ENCODE results near the gene C9orf72. TPM values are rescaled to one million over a fixed set of nuclear protein-coding genes. Genes with fewer than 3 reads are reported as not detected.

C9orf72 gene
- total and polyA plus RNA-seq, 2 donors from 2014 or later = 5.6 to 16.1 TPM

- TF ChIP-seq, protein P1, sequence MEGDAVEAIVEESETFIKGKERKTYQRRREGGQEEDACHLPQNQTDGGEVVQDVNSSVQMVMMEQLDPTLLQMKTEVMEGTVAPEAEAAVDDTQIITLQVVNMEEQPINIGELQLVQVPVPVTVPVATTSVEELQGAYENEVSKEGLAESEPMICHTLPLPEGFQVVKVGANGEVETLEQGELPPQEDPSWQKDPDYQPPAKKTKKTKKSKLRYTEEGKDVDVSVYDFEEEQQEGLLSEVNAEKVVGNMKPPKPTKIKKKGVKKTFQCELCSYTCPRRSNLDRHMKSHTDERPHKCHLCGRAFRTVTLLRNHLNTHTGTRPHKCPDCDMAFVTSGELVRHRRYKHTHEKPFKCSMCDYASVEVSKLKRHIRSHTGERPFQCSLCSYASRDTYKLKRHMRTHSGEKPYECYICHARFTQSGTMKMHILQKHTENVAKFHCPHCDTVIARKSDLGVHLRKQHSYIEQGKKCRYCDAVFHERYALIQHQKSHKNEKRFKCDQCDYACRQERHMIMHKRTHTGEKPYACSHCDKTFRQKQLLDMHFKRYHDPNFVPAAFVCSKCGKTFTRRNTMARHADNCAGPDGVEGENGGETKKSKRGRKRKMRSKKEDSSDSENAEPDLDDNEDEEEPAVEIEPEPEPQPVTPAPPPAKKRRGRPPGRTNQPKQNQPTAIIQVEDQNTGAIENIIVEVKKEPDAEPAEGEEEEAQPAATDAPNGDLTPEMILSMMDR (IDR thresholded peaks at IDR 0.05; ENCODE audit: borderline replicate concordance, extremely low read depth, insufficient read depth) = no peak
- FAIRE-seq = no peak
- Histone ChIP-seq H3K36me3 (ENCODE audit: control insufficient read depth in 2 of 3, insufficient read depth in 3 of 3, low read length in 3 of 3) (no peaks in the 10 kb centered on the region), H3K27ac (ENCODE audit: low read depth in 2 of 2, low read length in 2 of 2) (no peak overlapping the region), H3K4me1 (ENCODE audit: control insufficient read depth in 2 of 3, insufficient read depth in 2 of 3, low read depth in 1 of 3, low read length in 3 of 3) (no peaks in the 10 kb centered on the region), H3K9ac (ENCODE audit: low read length in 3 of 3) (no peak overlapping the region), H3K9me3 (ENCODE audit: control insufficient read depth in 2 of 3, insufficient read depth in 1 of 3, low read length in 3 of 3) (no peaks in the 10 kb centered on the region), H3K27me3 (ENCODE audit: control insufficient read depth, insufficient read depth, low read length) (no peaks in the 10 kb centered on the region), H3K4me3 (ENCODE audit: low read length in 3 of 3) (no peak overlapping the region)
- no peak for DNase-seq
- intact Hi-C loops (cut with DNase I) = no loop called here
Observed at GRCh38 chr9:27518809-27519208, 54.5 kb downstream of the C9orf72 start.

- Histone ChIP-seq H3K9me3 (ENCODE audit: control insufficient read depth in 2 of 3, insufficient read depth in 1 of 3, low read length in 3 of 3) (no peaks in the 10 kb centered on the region), H3K36me3 (ENCODE audit: control insufficient read depth in 2 of 3, insufficient read depth in 3 of 3, low read length in 3 of 3) (no peaks in the 10 kb centered on the region)
- intact Hi-C loops (cut with DNase I) = no loop called here
Observed at GRCh38 chr9:27518006-27518405, 55.3 kb downstream of the C9orf72 start.

GRCh38 chr9:27514551-27514950, 58.7 kb downstream of the C9orf72 start:
- intact Hi-C loops (cut with DNase I) = no loop called here
- Histone ChIP-seq H3K27ac (ENCODE audit: low read depth in 2 of 2, low read length in 2 of 2) (no peak overlapping the region), H3K27me3 (ENCODE audit: control insufficient read depth, insufficient read depth, low read length) (no peaks in the 10 kb centered on the region), H3K9me3 (ENCODE audit: control insufficient read depth in 2 of 3, insufficient read depth in 1 of 3, low read length in 3 of 3) (no peaks in the 10 kb centered on the region), H3K4me1 (ENCODE audit: control insufficient read depth in 2 of 3, insufficient read depth in 2 of 3, low read depth in 1 of 3, low read length in 3 of 3) (no peaks in the 10 kb centered on the region), H3K4me3 (ENCODE audit: low read length in 3 of 3) (no peak overlapping the region), H3K36me3 (ENCODE audit: control insufficient read depth in 2 of 3, insufficient read depth in 3 of 3, low read length in 3 of 3) (no peaks in the 10 kb centered on the region), H3K9ac (ENCODE audit: low read length in 3 of 3) (no peak overlapping the region)
- FAIRE-seq (no peak), DNase-seq (no peak)
- TF ChIP-seq, protein P1 (IDR thresholded peaks at IDR 0.05; ENCODE audit: borderline replicate concordance, extremely low read depth, insufficient read depth) = no peak

More at GRCh38 chr9:27518006-27518405, 55.3 kb downstream of the C9orf72 start:
- no peaks in the 10 kb centered on the region for H3K27me3 ChIP-seq (ENCODE audit: control insufficient read depth, insufficient read depth, low read length)
- no peaks in the 10 kb centered on the region for H3K4me1 ChIP-seq (ENCODE audit: control insufficient read depth in 2 of 3, insufficient read depth in 2 of 3, low read depth in 1 of 3, low read length in 3 of 3)
- H3K9ac ChIP-seq (ENCODE audit: low read length in 3 of 3) = no peak overlapping the region
- no peak overlapping the region for H3K27ac ChIP-seq (ENCODE audit: low read depth in 2 of 2, low read length in 2 of 2)
- DNase-seq (no peak), FAIRE-seq (no peak)
- TF ChIP-seq, protein P1 (IDR thresholded peaks at IDR 0.05; ENCODE audit: borderline replicate concordance, extremely low read depth, insufficient read depth) = no peak
- H3K4me3 ChIP-seq (ENCODE audit: low read length in 3 of 3) = no peak overlapping the region

DNA sequence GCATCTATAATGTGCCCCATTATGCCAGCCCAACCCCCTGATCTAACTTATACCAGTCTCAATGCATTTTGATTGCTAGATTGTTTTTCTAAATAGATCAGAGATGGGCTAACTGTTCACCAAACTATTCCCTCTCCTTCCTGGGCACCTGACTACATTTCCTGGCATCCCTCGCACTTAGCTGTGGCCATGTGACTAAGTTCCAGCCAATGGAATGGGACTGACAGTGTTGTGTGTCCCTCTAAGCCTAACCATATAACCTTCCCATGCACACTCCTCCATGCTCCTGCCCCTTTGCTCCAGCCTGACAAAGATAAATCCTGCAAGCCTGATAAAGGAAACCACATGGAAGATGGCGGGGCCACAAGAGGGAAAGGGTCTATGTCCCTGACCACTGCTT, 61.5 kb downstream of the C9orf72 start:
- intact Hi-C loops (cut with DNase I) = no loop called here
- Histone ChIP-seq H3K4me3 (ENCODE audit: low read length in 3 of 3) (no peak overlapping the region), H3K36me3 (ENCODE audit: control insufficient read depth in 2 of 3, insufficient read depth in 3 of 3, low read length in 3 of 3) (no peaks in the 10 kb centered on the region), H3K9ac (ENCODE audit: low read length in 3 of 3) (no peak overlapping the region), H3K9me3 (ENCODE audit: control insufficient read depth in 2 of 3, insufficient read depth in 1 of 3, low read length in 3 of 3) (no peaks in the 10 kb centered on the region), H3K4me1 (ENCODE audit: control insufficient read depth in 2 of 3, insufficient read depth in 2 of 3, low read depth in 1 of 3, low read length in 3 of 3) (no peaks in the 10 kb centered on the region), H3K27me3 (ENCODE audit: control insufficient read depth, insufficient read depth, low read length) (no peaks in the 10 kb centered on the region), H3K27ac (ENCODE audit: low read depth in 2 of 2, low read length in 2 of 2) (no peak overlapping the region)
- DNase-seq (no peak), FAIRE-seq (no peak)
- TF ChIP-seq, protein P1 (IDR thresholded peaks at IDR 0.05; ENCODE audit: borderline replicate concordance, extremely low read depth, insufficient read depth) = no peak
